Neural progenitor cell (in vitro differentiated cells): Measurements from ENCODE around the gene SLCO3A1. TPM values are rescaled to one million over a fixed set of nuclear protein-coding genes. Genes with fewer than 3 reads are reported as not detected.

Experiments
- DNase-seq: peaks from one replicate; pipeline ENCODE4 v3.0.0-alpha.2; 2016; ENCODE audit warnings: low spot score
- H2AFZ ChIP-seq: fragments of 200-600 bp; sonication (generic); replicated peaks from 2 replicates; pipeline ENCODE4 v1.6.1; 2016; ENCODE audit warnings: antibody characterized with exemption
- H3F3A ChIP-seq: fragments of 200-600 bp; sonication (generic); 2 replicates; pipeline ENCODE4 v1.6.1; 2016; ENCODE audit warnings: antibody characterized with exemption, low read depth
- H3K27ac ChIP-seq: fragments of 200-600 bp; sonication (generic); 2 replicates; pipeline ENCODE4 v1.5.1; 2016; ENCODE audit warnings: mild to moderate bottlenecking
- H3K27me3 ChIP-seq: fragments of 200-600 bp; sonication (generic); 2 replicates; pipeline ENCODE4 v1.6.1; 2016; ENCODE audit warnings: mild to moderate bottlenecking, moderate library complexity
- H3K36me3 ChIP-seq: fragments of 200-600 bp; sonication (generic); 2 replicates; pipeline ENCODE4 v1.5.1; 2016
- H3K4me1 ChIP-seq: fragments of 200-600 bp; sonication (generic); 2 replicates; pipeline ENCODE4 v1.6.1; 2016; ENCODE audit warnings: mixed run types
- H3K4me2 ChIP-seq: fragments of 200-600 bp; sonication (generic); 2 replicates; pipeline ENCODE4 v1.6.1; 2016
- H3K4me3 ChIP-seq: fragments of 200-600 bp; sonication (generic); 2 replicates; pipeline ENCODE4 v1.5.1; 2016
- H3K79me2 ChIP-seq: fragments of 200-600 bp; sonication (generic); 2 replicates; pipeline ENCODE4 v1.6.1; 2016; ENCODE audit warnings: low read depth
- H3K9ac ChIP-seq: fragments of 200-600 bp; sonication (generic); 2 replicates; pipeline ENCODE4 v1.6.1; 2016
- H3K9me3 ChIP-seq: fragments of 200-600 bp; sonication (generic); 2 replicates; pipeline ENCODE4 v1.5.1; 2016; ENCODE audit warnings: low read depth
- H4K20me1 ChIP-seq: fragments of 200-600 bp; sonication (generic); 2 replicates; pipeline ENCODE4 v1.6.1; 2016; ENCODE audit warnings: low read depth
- H3K27ac Mint-ChIP-seq: 3 replicates; pipeline ENCODE4 v1.8.0; 2021; ENCODE audit warnings: mixed read lengths
- H3K27me3 Mint-ChIP-seq: 2 replicates; pipeline ENCODE4 v1.8.0; 2022; ENCODE audit warnings: low read depth, mild to moderate bottlenecking, inconsistent platforms, moderate library complexity, mixed read lengths; ENCODE audit not compliant: insufficient read depth
- H3K36me3 Mint-ChIP-seq: 3 replicates; pipeline ENCODE4 v1.8.0; 2021; ENCODE audit warnings: mixed read lengths
- H3K4me1 Mint-ChIP-seq: 3 replicates; pipeline ENCODE4 v1.8.0; 2021; ENCODE audit warnings: mixed read lengths
- H3K4me3 Mint-ChIP-seq: 3 replicates; pipeline ENCODE4 v1.8.0; 2021; ENCODE audit warnings: mild to moderate bottlenecking, moderate library complexity, mixed read lengths
- H3K9me3 Mint-ChIP-seq: 3 replicates; pipeline ENCODE4 v1.8.0; 2020; ENCODE audit warnings: mixed read lengths
- CTCF ChIP-seq: fragments of 200-600 bp; sonication (generic); IDR thresholded peaks from 2 replicates; pipeline ENCODE4 v1.5.1; 2017; ENCODE audit warnings: antibody characterized with exemption, mild to moderate bottlenecking
- EZH2 ChIP-seq: fragments of 200-600 bp; sonication (generic); IDR thresholded peaks from 2 replicates; pipeline ENCODE4 v1.6.1; 2017; ENCODE audit warnings: antibody characterized with exemption, mild to moderate bottlenecking, moderate library complexity
- EZH2phosphoT487 ChIP-seq: fragments of 200-600 bp; sonication (generic); IDR thresholded peaks from 2 replicates; pipeline ENCODE4 v1.6.1; 2017; ENCODE audit warnings: antibody characterized with exemption
- total RNA-seq: library from RNA; depleted of rRNA; stranded (reverse); fragments of >200 nt; gene quantifications from 2 replicates; pipeline ENCODE4 v1.2.3, GENCODE V29; 2015; ENCODE audit warnings: low replicate concordance

The SLCO3A1 gene
- total RNA-seq, 1 donor from 2014 or later = 6.6 TPM

DNA sequence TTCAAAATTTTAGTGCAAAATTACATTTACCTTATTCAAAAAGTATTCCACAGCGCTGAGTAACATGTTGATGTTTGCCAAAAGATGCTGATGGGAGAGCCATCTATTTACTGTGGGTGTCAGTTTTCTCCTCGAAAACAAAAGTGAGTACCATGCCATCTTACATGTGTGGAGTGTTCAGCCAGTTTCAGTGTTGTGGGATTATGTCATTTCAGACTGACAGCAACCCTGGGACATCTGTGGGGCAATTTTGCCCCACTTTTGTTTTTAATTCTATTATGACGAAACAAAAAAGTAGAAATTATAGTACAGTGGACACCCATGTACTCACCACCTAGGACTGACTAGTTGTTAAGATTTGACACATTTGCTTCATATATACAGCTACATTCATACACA is 19.6 kb downstream of the SLCO3A1 start:
- H3K9ac ChIP-seq = no peak overlapping the region
- H3K4me3 ChIP-seq = no peak overlapping the region
- no peak for DNase-seq
- H3K27ac ChIP-seq = no peak overlapping the region
- no peaks in the 10 kb centered on the region for H4K20me1 ChIP-seq
- no peaks in the 10 kb centered on the region for H3K79me2 ChIP-seq
- Mint-ChIP-seq H3K36me3 (peaks cover 5% of the 10 kb centered on the region), H3K9me3 (peaks cover 10% of the 10 kb centered on the region), H3K27me3 (no peaks in the 10 kb centered on the region), H3K27ac (no peak overlapping the region), H3K4me1 (peaks cover 4% of the 10 kb centered on the region), H3K4me3 (no peak overlapping the region)
- no peak overlapping the region for H3K4me2 ChIP-seq
- H3K9me3 ChIP-seq = no peaks in the 10 kb centered on the region
- H3K36me3 ChIP-seq = no peaks in the 10 kb centered on the region
- TF ChIP-seq EZH2phosphoT487 = no peak
- no peak for TF ChIP-seq CTCF
- TF ChIP-seq EZH2 = no peak
- no peak overlapping the region for H2AFZ ChIP-seq
- no peaks in the 10 kb centered on the region for H3F3A ChIP-seq
- H3K27me3 ChIP-seq = no peaks in the 10 kb centered on the region
- no peaks in the 10 kb centered on the region for H3K4me1 ChIP-seq

GRCh38 chr15:91874171-91874570 is 20.7 kb downstream of the SLCO3A1 start:
- H3K9ac ChIP-seq = no peak overlapping the region
- H3F3A ChIP-seq = no peaks in the 10 kb centered on the region
- H3K36me3 Mint-ChIP-seq = peaks cover 5% of the 10 kb centered on the region
- H3K4me1 Mint-ChIP-seq = no peaks in the 10 kb centered on the region
- H3K9me3 Mint-ChIP-seq = peaks cover 10% of the 10 kb centered on the region
- no peaks in the 10 kb centered on the region for H3K36me3 ChIP-seq
- no peaks in the 10 kb centered on the region for H3K9me3 ChIP-seq
- H4K20me1 ChIP-seq = no peaks in the 10 kb centered on the region
- TF ChIP-seq EZH2 (no peak), EZH2phosphoT487 (no peak), CTCF (no peak)
- no peak overlapping the region for H3K27ac Mint-ChIP-seq
- no peak for DNase-seq
- H3K4me1 ChIP-seq = no peaks in the 10 kb centered on the region
- no peaks in the 10 kb centered on the region for H3K79me2 ChIP-seq
- no peak overlapping the region for H3K27ac ChIP-seq
- H3K27me3 Mint-ChIP-seq = no peaks in the 10 kb centered on the region
- no peak overlapping the region for H3K4me3 ChIP-seq
- no peak overlapping the region for H3K4me3 Mint-ChIP-seq
- H2AFZ ChIP-seq = no peak overlapping the region
- H3K4me2 ChIP-seq = no peak overlapping the region
- no peaks in the 10 kb centered on the region for H3K27me3 ChIP-seq

DNA sequence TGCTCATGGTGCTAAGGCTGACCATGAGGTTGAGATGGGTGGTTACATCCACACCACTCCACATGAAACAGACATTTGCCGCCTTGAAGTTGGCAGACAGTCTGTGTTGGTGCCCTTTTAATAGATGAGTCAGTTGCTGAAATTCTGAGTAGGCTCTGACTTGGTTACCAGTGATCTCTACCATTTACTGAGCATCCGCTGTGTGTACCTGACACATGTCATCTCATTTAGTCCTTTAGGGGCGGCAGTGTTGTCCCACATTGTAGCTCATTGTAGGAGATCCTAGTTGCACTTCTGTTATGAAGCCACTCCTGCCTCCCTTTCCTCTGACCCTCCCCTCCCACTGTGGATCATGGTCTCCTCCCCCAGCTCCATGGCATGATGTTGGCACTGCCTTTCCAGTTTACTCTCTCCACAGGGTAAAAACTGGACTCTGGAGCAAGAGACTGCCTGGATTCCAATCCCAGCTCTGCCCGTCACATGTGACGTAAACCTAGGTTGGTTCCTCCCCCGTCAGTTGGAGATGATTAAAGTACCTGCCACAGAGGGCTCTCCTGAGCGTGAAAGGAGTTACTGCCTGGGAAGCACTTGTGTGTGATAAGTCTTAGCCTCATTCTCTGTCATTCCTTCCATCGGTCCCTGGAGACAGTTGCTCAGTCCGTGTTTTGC is 21.6 kb downstream of the SLCO3A1 start:
- TF ChIP-seq CTCF (no peak), EZH2 (no peak), EZH2phosphoT487 (no peak)
- no peaks in the 10 kb centered on the region for H3F3A ChIP-seq
- no peak overlapping the region for H3K27ac ChIP-seq
- no peaks in the 10 kb centered on the region for H3K27me3 ChIP-seq
- Mint-ChIP-seq H3K4me3 (no peak overlapping the region), H3K27ac (no peak overlapping the region), H3K27me3 (no peaks in the 10 kb centered on the region), H3K4me1 (no peaks in the 10 kb centered on the region), H3K9me3 (peaks cover 6% of the 10 kb centered on the region), H3K36me3 (peaks cover 5% of the 10 kb centered on the region)
- DNase-seq = no peak
- no peaks in the 10 kb centered on the region for H3K79me2 ChIP-seq
- no peak overlapping the region for H2AFZ ChIP-seq
- H3K4me3 ChIP-seq = no peak overlapping the region
- H4K20me1 ChIP-seq = no peaks in the 10 kb centered on the region
- no peaks in the 10 kb centered on the region for H3K9me3 ChIP-seq
- no peaks in the 10 kb centered on the region for H3K36me3 ChIP-seq
- H3K4me2 ChIP-seq = no peak overlapping the region
- no peaks in the 10 kb centered on the region for H3K4me1 ChIP-seq
- no peak overlapping the region for H3K9ac ChIP-seq
